Measurements from ENCODE around the gene POU2F3. TPM values are rescaled to one million over a fixed set of nuclear protein-coding genes. Genes with fewer than 3 reads are reported as not detected.

Gene POU2F3
- total and polyA plus RNA-seq, 2 of the 4 experiments (the other 2 are of a cell fraction): under 0.01 to 0.09 TPM

DNA sequence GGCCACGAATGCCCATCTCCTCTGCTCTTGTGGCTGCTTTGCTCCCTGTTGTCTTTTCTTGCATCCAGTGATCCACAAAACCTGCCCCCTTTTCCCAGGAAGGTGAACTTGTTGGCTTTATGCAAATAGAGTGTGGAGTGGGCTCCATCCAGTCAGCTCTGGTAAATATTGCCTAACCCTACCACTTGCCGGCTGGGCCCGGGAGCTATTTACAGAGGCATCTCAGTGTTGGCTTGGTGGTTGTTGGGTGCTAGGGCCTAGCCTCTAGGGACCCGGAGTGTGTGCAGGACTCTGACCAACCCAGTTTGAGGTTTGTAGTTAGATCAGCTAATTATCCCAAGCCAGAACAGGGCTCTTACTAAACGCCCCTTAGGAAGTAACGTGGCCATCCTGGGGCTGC is 44.3 kb downstream of the POU2F3 start:
- Histone ChIP-seq H3K9ac (ENCODE audit: low read depth, low read length) (no peak overlapping the region), H4K20me1 (ENCODE audit: insufficient read depth, low read length) (no peaks in the 10 kb centered on the region), H3K14ac (replicated peaks; ENCODE audit: low read depth, low read length) (no peak overlapping the region), H3K27me3 (ENCODE audit: control insufficient read depth, insufficient read depth, low read length) (peaks cover 38% of the 10 kb centered on the region), H2AK9ac (replicated peaks; ENCODE audit: low read depth, low read length, poor library complexity) (no peak overlapping the region), H3K27ac (ENCODE audit: insufficient read depth, low read length) (no peak overlapping the region), H2AFZ (replicated peaks; ENCODE audit: low read length, poor library complexity) (no peak overlapping the region), H3K4me1 (ENCODE audit: control insufficient read depth, insufficient read depth, low read length) (no peaks in the 10 kb centered on the region), H3K4me2 (ENCODE audit: low read depth, low read length) (no peak overlapping the region), H3K23ac (ENCODE audit: low read depth, low read length) (no peak overlapping the region), H4K8ac (ENCODE audit: low read depth in 2 of 2, low read length in 2 of 2) (no peak overlapping the region), H2AK5ac (ENCODE audit: low read depth, low read length) (no peak overlapping the region), H3K4ac (ENCODE audit: low read depth, low read length) (no peak overlapping the region), H4K91ac (ENCODE audit: insufficient read depth, low read depth, low read length) (no peak overlapping the region), H2BK5ac (ENCODE audit: low read depth, low read length, poor library complexity, severe bottlenecking) (no peak overlapping the region), H3K18ac (ENCODE audit: low read depth, low read length) (no peak overlapping the region), H2BK15ac (ENCODE audit: low read depth, low read length) (no peak overlapping the region), H3K4me3 (ENCODE audit: insufficient read depth, low read depth, low read length) (no peak overlapping the region), H2BK20ac (ENCODE audit: low read depth, low read length) (no peak overlapping the region), H3K9me1 (ENCODE audit: insufficient read depth, low read length) (no peaks in the 10 kb centered on the region), H3K56ac (ENCODE audit: extremely low read depth, insufficient read depth, low read length) (no peak overlapping the region), H3K36me3 (ENCODE audit: control insufficient read depth, insufficient read depth, low read length) (no peaks in the 10 kb centered on the region), H4K5ac (ENCODE audit: low read depth, low read length) (no peak overlapping the region), H3K9me3 (ENCODE audit: control insufficient read depth, insufficient read depth, low read length) (no peaks in the 10 kb centered on the region), H3K79me1 (ENCODE audit: low read depth in 1 of 2, low read length in 2 of 2) (no peaks in the 10 kb centered on the region), H2BK120ac (ENCODE audit: low read depth, low read length) (no peak overlapping the region)
- DNase-seq: no peak
- ChIA-PET CTCF (no interaction called here), POLR2A (ENCODE audit: unreplicated experiment) (no interaction called here)
- in situ Hi-C loops (cut with MboI; ENCODE audit: low sequenced_read_pairs) (no loop called here), intact Hi-C loops (cut with micrococcal nuclease) (loop anchor here (1.0 kb wide), 1 partner anchor 16 kb away; no protein-coding TSS in a partner anchor), dilution Hi-C loops (cut with HindIII; ENCODE audit: low sequenced_read_pairs, unreplicated experiment) (no loop called here)
- no CpG with 5 or more reads among the region's 6 CpGs for WGBS, 2 experiments (ENCODE audit: extremely low coverage in 2 of 2, insufficient read length in 1 of 2)
- no peak for ATAC-seq (ENCODE audit: low read depth)
- BruUV-seq (replicated peaks): no TSS peak
- TF ChIP-seq ELK1 (IDR thresholded peaks at IDR 0.05; ENCODE audit: borderline replicate concordance, low read depth, low read length) (no peak), CTCF (conservative IDR thresholded peaks at IDR 0.05; ENCODE audit: low read depth, low read length) (no peak), USF2 (IDR thresholded peaks at IDR 0.05; ENCODE audit: low read depth, low read length) (no peak)
